HEK293 (cell line): Measurements from ENCODE around the gene OPN5.

Source experiments
- CTCF ChIA-PET: fragments of 350-600 bp; formaldehyde crosslinking; extraction: SDS; loops from one replicate; lab custom pipeline; 2021; ENCODE audit warnings: antibody characterized with exemption; lab: Yijun Ruan, JAX
- POLR2A ChIA-PET: fragments of 300-600 bp; formaldehyde crosslinking; extraction: SDS; loops from one replicate; lab custom pipeline; 2020; ENCODE audit warnings: antibody characterized with exemption, inconsistent platforms; lab: Yijun Ruan, JAX
- H3K27ac ChIP-seq: fragments of 200-500 bp; sonication (Bioruptor generic); 2 replicates; pipeline ENCODE4 v1.5.1; 2014; ENCODE audit warnings: low read depth, low read length, control low read depth, inconsistent platforms; ENCODE audit errors: extremely low read depth
- H3K36me3 ChIP-seq, 2 experiments: fragments of 200-500 bp in 1 of 2; sonication (Bioruptor generic) in 1 of 2; 1 replicate in 1 of 2; 2 replicates in 1 of 2; pipeline ENCODE4 v1.5.1; 2014 to 2017; ENCODE audit warnings: inconsistent platforms in 2 of 2, low read length in 2 of 2; ENCODE audit not compliant: control insufficient read depth in 2 of 2, insufficient read depth in 1 of 2
- H3K4me1 ChIP-seq: fragments of 200-500 bp; sonication (Bioruptor generic); 2 replicates; pipeline ENCODE4 v1.5.1; 2014; ENCODE audit warnings: mild to moderate bottlenecking, low read length, inconsistent platforms; ENCODE audit not compliant: control insufficient read depth, insufficient read depth
- H3K4me3 ChIP-seq: 2 replicates; pipeline ENCODE4 v1.5.1; 2011; ENCODE audit warnings: low read depth, mild to moderate bottlenecking, control low read depth, low read length, moderate library complexity
- H3K9me3 ChIP-seq: fragments of 200-500 bp; sonication (Bioruptor generic); 2 replicates; pipeline ENCODE4 v1.5.1; 2014; ENCODE audit warnings: low read depth, low read length, inconsistent platforms; ENCODE audit not compliant: control insufficient read depth, insufficient read depth
- BCL11B ChIP-seq: fragments of 450-650 bp; formaldehyde crosslinking; IDR thresholded peaks from 2 replicates; pipeline ENCODE4 v1.5.1; 2016; ENCODE audit warnings: low read depth, missing biosample characterization, missing genetic modification characterization
- FEZF1 ChIP-seq: fragments of 450-650 bp; formaldehyde crosslinking; IDR thresholded peaks from 2 replicates; pipeline ENCODE4 v1.5.1; 2016; ENCODE audit warnings: missing biosample characterization, missing genetic modification characterization
- GLI4 ChIP-seq: fragments of 450-650 bp; formaldehyde crosslinking; IDR thresholded peaks from 2 replicates; pipeline ENCODE4 v1.5.1; 2016; ENCODE audit warnings: missing biosample characterization, missing genetic modification characterization
- IKZF3 ChIP-seq: fragments of 450-650 bp; IDR thresholded peaks from 2 replicates; pipeline ENCODE4 v1.5.0; 2018; ENCODE audit warnings: missing biosample characterization, mild to moderate bottlenecking, missing genetic modification characterization, moderate library complexity
- MEIS1 ChIP-seq: sonication (generic); formaldehyde crosslinking; IDR thresholded peaks from 2 replicates; pipeline ENCODE4 v1.8.1; 2022; ENCODE audit warnings: missing genetic modification reagents, mild to moderate bottlenecking, borderline replicate concordance
- MZF1 ChIP-seq: fragments of 450-650 bp; formaldehyde crosslinking; IDR thresholded peaks from 2 replicates; pipeline ENCODE4 v1.5.1; 2017; ENCODE audit warnings: missing biosample characterization, missing genetic modification characterization, borderline replicate concordance
- ZFP41 ChIP-seq: fragments of 450-650 bp; formaldehyde crosslinking; IDR thresholded peaks from 2 replicates; pipeline ENCODE4 v1.5.1; 2016; ENCODE audit warnings: missing biosample characterization, missing genetic modification characterization, borderline replicate concordance
- ZNF132 ChIP-seq: fragments of 450-650 bp; formaldehyde crosslinking; IDR thresholded peaks from 2 replicates; pipeline ENCODE4 v1.5.1; 2017; ENCODE audit warnings: missing biosample characterization, missing genetic modification characterization, borderline replicate concordance
- ZNF133 ChIP-seq: fragments of 450-650 bp; formaldehyde crosslinking; IDR thresholded peaks from 2 replicates; pipeline ENCODE4 v1.5.1; 2016; ENCODE audit warnings: missing biosample characterization, missing genetic modification characterization
- ZNF16 ChIP-seq: fragments of 450-650 bp; formaldehyde crosslinking; IDR thresholded peaks from 2 replicates; pipeline ENCODE4 v1.5.1; 2016; ENCODE audit warnings: low read depth, missing biosample characterization, missing genetic modification characterization
- ZNF175 ChIP-seq: fragments of 450-650 bp; formaldehyde crosslinking; IDR thresholded peaks from 2 replicates; pipeline ENCODE4 v1.5.1; 2016; ENCODE audit warnings: missing biosample characterization, missing genetic modification characterization
- ZNF221 ChIP-seq: fragments of 450-650 bp; formaldehyde crosslinking; IDR thresholded peaks from 2 replicates; pipeline ENCODE4 v1.5.1; 2017; ENCODE audit warnings: missing biosample characterization, missing genetic modification characterization, borderline replicate concordance
- ZNF239 ChIP-seq: fragments of 450-650 bp; formaldehyde crosslinking; IDR thresholded peaks from 2 replicates; pipeline ENCODE4 v1.5.1; 2016; ENCODE audit warnings: missing biosample characterization, missing genetic modification characterization
- ZNF521 ChIP-seq: fragments of 450-650 bp; formaldehyde crosslinking; IDR thresholded peaks from 2 replicates; pipeline ENCODE4 v1.5.1; 2017; ENCODE audit warnings: missing biosample characterization, mild to moderate bottlenecking, missing genetic modification characterization
- ZNF585B ChIP-seq: fragments of 450-650 bp; formaldehyde crosslinking; IDR thresholded peaks from 2 replicates; pipeline ENCODE4 v1.5.1; 2016; ENCODE audit warnings: missing biosample characterization, missing genetic modification characterization
- ZNF600 ChIP-seq: fragments of 450-650 bp; formaldehyde crosslinking; IDR thresholded peaks from 2 replicates; pipeline ENCODE4 v1.5.1; 2016; ENCODE audit warnings: missing biosample characterization, missing genetic modification characterization
- ZNF654 ChIP-seq: fragments of 450-650 bp; formaldehyde crosslinking; IDR thresholded peaks from 2 replicates; pipeline ENCODE4 v1.5.1; 2016; ENCODE audit warnings: low read depth, missing biosample characterization, missing genetic modification characterization
- ZNF677 ChIP-seq: fragments of 450-650 bp; IDR thresholded peaks from 2 replicates; pipeline ENCODE4 v1.5.0; 2018; ENCODE audit warnings: missing biosample characterization, mild to moderate bottlenecking, missing genetic modification characterization, moderate library complexity
- TF ChIP-seq, protein P1 (sequence below): fragments of 450-650 bp; formaldehyde crosslinking; IDR thresholded peaks from 2 replicates; pipeline ENCODE4 v1.5.1; 2017; ENCODE audit warnings: missing biosample characterization, mild to moderate bottlenecking, missing genetic modification characterization, moderate library complexity
- TF ChIP-seq, protein P2 (sequence below): fragments of 450-650 bp; formaldehyde crosslinking; IDR thresholded peaks from 2 replicates; pipeline ENCODE4 v1.5.1; 2017; ENCODE audit warnings: missing biosample characterization, missing genetic modification characterization
- TF ChIP-seq, protein P3 (sequence below): fragments of 450-650 bp; formaldehyde crosslinking; IDR thresholded peaks from 2 replicates; pipeline ENCODE4 v1.5.1; 2017; ENCODE audit warnings: missing biosample characterization, missing genetic modification characterization
- TF ChIP-seq, protein P4 (sequence below): fragments of 450-650 bp; formaldehyde crosslinking; IDR thresholded peaks from 2 replicates; pipeline ENCODE4 v1.5.1; 2016; ENCODE audit warnings: missing biosample characterization, missing genetic modification characterization
- TF ChIP-seq, protein P5 (sequence below): fragments of 450-650 bp; formaldehyde crosslinking; IDR thresholded peaks from 2 replicates; pipeline ENCODE4 v1.5.1; 2016; ENCODE audit warnings: missing biosample characterization, missing genetic modification characterization

OPN5 gene, protein sequence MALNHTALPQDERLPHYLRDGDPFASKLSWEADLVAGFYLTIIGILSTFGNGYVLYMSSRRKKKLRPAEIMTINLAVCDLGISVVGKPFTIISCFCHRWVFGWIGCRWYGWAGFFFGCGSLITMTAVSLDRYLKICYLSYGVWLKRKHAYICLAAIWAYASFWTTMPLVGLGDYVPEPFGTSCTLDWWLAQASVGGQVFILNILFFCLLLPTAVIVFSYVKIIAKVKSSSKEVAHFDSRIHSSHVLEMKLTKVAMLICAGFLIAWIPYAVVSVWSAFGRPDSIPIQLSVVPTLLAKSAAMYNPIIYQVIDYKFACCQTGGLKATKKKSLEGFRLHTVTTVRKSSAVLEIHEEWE

DNA sequence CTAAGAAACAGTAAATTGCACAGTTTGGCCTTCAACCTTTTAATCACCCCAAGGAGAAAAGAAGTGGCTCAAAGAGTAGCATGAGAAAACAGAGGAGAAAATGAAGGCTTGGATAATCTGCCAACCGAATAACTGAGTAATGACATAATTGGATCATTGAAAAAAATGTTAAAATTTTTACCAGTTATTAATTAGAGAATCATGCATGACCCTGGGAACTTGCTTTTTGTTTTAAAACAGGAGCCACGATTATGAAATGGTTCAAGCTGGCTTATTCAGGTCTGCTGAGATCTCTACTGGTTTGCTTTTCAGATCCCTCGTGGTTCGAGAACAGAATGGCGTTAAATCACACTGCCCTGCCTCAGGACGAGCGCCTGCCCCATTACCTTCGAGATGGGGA, at the start of gene OPN5:
Gene OPN5 (plus strand): TSS at position 301 of the 400 bp plus-strand sequence. CDS start 35 bp downstream, at position 336.
- H3K4me1 ChIP-seq: no peaks in the 10 kb centered on the region
- CTCF ChIA-PET: interaction anchor here (0.5 to 8.8 kb wide), 17 partner anchors 9 to 1772 kb away, joined by 3 to 117 read pairs (median 5); no protein-coding TSS in a partner anchor
- no peak for TF ChIP-seq ZNF221 (tag by site-specific recombination)
- TF ChIP-seq ZNF585B (tag by site-specific recombination): no peak
- no peak for TF ChIP-seq ZNF521
- no peak for TF ChIP-seq FEZF1 (tag by site-specific recombination)
- TF ChIP-seq BCL11B: no peak
- TF ChIP-seq GLI4: no peak
- TF ChIP-seq MZF1 (tag by site-specific recombination): no peak
- no peak for TF ChIP-seq ZNF239 (tag by site-specific recombination)
- TF ChIP-seq, protein P1, sequence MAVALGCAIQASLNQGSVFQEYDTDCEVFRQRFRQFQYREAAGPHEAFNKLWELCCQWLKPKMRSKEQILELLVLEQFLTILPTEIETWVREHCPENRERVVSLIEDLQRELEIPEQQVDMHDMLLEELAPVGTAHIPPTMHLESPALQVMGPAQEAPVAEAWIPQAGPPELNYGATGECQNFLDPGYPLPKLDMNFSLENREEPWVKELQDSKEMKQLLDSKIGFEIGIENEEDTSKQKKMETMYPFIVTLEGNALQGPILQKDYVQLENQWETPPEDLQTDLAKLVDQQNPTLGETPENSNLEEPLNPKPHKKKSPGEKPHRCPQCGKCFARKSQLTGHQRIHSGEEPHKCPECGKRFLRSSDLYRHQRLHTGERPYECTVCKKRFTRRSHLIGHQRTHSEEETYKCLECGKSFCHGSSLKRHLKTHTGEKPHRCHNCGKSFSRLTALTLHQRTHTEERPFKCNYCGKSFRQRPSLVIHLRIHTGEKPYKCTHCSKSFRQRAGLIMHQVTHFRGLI: no peak
- no peak for TF ChIP-seq ZNF132 (tag by site-specific recombination)
- TF ChIP-seq, protein P2, sequence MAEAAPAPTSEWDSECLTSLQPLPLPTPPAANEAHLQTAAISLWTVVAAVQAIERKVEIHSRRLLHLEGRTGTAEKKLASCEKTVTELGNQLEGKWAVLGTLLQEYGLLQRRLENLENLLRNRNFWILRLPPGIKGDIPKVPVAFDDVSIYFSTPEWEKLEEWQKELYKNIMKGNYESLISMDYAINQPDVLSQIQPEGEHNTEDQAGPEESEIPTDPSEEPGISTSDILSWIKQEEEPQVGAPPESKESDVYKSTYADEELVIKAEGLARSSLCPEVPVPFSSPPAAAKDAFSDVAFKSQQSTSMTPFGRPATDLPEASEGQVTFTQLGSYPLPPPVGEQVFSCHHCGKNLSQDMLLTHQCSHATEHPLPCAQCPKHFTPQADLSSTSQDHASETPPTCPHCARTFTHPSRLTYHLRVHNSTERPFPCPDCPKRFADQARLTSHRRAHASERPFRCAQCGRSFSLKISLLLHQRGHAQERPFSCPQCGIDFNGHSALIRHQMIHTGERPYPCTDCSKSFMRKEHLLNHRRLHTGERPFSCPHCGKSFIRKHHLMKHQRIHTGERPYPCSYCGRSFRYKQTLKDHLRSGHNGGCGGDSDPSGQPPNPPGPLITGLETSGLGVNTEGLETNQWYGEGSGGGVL (tag by site-specific recombination): no peak
- TF ChIP-seq, protein P3, sequence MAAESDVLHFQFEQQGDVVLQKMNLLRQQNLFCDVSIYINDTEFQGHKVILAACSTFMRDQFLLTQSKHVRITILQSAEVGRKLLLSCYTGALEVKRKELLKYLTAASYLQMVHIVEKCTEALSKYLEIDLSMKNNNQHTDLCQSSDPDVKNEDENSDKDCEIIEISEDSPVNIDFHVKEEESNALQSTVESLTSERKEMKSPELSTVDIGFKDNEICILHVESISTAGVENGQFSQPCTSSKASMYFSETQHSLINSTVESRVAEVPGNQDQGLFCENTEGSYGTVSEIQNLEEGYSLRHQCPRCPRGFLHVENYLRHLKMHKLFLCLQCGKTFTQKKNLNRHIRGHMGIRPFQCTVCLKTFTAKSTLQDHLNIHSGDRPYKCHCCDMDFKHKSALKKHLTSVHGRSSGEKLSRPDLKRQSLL (tag by site-specific recombination): no peak
- no peak for TF ChIP-seq MEIS1 (CRISPR knock-in tag)
- no peak for TF ChIP-seq ZNF16
- TF ChIP-seq, protein P4, sequence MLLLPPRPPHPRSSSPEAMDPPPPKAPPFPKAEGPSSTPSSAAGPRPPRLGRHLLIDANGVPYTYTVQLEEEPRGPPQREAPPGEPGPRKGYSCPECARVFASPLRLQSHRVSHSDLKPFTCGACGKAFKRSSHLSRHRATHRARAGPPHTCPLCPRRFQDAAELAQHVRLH (tag by site-specific recombination): no peak
- TF ChIP-seq ZNF133 (tag by site-specific recombination): no peak
- no peak within 1 kb of the TSS for H3K27ac ChIP-seq
- no peak within 1 kb of the TSS for H3K4me3 ChIP-seq
- H3K9me3 ChIP-seq: no peaks in the 10 kb centered on the region
- H3K36me3 ChIP-seq: no peaks in the 10 kb centered on the region
- POLR2A ChIA-PET: no interaction called here

DNA sequence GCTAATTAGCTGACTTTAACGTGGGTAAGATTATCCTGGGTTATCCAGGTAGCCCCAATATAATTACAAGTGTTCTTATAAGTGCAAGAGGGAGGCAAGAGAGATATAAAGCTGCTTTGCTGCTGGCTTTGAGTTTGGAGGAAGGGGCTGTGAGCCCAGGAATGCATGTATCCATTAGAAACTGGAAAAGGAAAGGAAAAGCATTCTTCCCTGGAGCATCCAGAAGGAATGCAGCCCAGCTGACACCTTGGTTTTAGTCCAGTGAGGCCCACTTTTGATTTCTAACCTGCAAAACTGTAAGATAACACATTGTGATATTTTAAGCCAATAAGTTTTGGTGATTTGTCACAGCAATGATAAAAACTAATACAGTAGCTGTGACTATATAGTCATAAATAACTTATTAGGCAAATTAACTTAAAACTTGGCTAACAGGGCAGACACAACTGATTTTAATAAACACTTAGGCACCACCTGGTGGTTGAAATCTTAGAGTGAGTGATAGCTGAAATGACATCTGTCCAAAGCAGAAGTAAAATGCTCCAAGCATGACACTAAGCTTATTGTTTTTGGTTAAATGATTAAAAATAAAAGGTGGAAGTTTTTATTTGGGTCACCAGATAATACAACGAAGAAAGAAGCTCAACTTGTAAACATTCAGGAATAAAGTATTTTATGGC, 47.8 kb upstream of the OPN5 start:
- POLR2A ChIA-PET: interaction anchor here (1.3 to 1.6 kb wide), 2 partner anchors 103 to 256 kb away, joined by 4 to 6 read pairs; partner anchors contain the start of gene CD2AP
- Histone ChIP-seq H3K9me3 (no peaks in the 10 kb centered on the region), H3K36me3 (no peaks in the 10 kb centered on the region), H3K4me3 (no peak overlapping the region)
- TF ChIP-seq ZFP41 (no peak), IKZF3 (tag by site-specific recombination) (0 out of 2 replicates have a peak, but pooled peaks have one; percentile 51), ZNF221 (tag by site-specific recombination) (no peak), ZNF175 (tag by site-specific recombination) (no peak), ZNF677 (tag by site-specific recombination) (no peak), ZNF600 (tag by site-specific recombination) (no peak), ZNF132 (tag by site-specific recombination) (no peak), ZNF654 (peak; percentile 55)
- TF ChIP-seq, protein P4 (tag by site-specific recombination): no peak
- TF ChIP-seq, protein P5, sequence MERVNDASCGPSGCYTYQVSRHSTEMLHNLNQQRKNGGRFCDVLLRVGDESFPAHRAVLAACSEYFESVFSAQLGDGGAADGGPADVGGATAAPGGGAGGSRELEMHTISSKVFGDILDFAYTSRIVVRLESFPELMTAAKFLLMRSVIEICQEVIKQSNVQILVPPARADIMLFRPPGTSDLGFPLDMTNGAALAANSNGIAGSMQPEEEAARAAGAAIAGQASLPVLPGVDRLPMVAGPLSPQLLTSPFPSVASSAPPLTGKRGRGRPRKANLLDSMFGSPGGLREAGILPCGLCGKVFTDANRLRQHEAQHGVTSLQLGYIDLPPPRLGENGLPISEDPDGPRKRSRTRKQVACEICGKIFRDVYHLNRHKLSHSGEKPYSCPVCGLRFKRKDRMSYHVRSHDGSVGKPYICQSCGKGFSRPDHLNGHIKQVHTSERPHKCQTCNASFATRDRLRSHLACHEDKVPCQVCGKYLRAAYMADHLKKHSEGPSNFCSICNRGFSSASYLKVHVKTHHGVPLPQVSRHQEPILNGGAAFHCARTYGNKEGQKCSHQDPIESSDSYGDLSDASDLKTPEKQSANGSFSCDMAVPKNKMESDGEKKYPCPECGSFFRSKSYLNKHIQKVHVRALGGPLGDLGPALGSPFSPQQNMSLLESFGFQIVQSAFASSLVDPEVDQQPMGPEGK (tag by site-specific recombination): no peak
- TF ChIP-seq, all 188 proteins: peak for 2
- Histone ChIP-seq H3K27ac (no peak overlapping the region), H3K4me1 (no peaks in the 10 kb centered on the region)
- CTCF ChIA-PET: interaction anchor here (0.6 to 4.4 kb wide), 42 partner anchors 8 to 1057 kb away, joined by 3 to 122 read pairs (median 4); partner anchors contain the start of gene OPN5
